ENCODE data around the gene GDF2.

The GDF2 gene

DNA sequence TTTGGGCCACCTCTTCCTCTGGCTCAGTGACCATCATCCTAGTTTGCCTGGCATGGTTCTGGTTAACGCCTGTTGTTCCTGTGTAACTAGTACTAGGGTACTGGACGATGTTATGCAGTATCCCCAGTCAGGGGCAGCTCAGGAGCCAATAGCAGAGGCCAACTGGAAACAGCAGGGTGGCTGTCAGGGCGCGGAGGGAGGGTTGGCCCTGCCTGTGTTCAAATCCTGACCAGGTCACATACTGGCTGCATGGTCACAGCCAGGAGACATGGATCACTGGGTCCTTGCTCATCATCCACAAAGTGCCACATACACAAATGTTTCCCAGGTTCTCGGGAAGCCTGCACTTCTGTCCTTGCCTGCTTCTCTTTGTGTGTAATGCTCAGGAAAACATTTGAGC, 13.7 kb downstream of the GDF2 start:
- no peak for FAIRE-seq

DNA sequence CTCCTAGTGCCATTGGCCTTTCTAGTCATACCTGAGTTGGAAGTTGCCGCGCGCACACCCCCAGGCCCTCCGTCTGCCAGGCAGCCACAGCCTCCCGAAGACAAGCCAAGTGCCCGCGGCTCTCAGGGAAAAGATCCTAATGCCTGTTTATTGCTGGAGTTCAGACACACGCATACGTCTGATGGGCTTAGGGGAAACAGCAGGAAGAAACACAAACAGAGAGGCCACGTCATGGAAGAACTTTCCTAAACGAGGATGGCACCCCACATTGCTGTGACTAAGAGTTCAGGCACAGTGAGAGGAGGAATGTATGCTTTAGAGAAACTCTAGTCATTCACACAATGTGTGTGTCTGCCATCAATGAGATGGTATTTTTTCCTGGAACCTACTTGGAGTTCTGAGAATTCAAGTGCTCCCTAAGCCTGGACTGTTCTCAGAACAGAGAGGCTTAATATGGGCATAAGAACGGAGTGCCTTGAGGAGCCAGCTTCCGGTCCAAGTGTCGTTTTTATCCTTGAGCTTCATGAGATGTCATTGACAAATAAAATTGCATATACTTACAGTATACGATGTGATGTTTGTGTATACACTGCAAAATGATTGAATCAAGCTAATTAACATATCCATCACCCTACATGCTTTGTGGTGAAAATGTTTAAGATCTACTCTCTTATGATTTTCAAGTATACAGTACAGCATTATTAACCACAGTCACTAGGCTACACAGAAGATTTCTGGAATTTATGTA, 14.3 kb downstream of the GDF2 start:
- no peak for FAIRE-seq

DNA sequence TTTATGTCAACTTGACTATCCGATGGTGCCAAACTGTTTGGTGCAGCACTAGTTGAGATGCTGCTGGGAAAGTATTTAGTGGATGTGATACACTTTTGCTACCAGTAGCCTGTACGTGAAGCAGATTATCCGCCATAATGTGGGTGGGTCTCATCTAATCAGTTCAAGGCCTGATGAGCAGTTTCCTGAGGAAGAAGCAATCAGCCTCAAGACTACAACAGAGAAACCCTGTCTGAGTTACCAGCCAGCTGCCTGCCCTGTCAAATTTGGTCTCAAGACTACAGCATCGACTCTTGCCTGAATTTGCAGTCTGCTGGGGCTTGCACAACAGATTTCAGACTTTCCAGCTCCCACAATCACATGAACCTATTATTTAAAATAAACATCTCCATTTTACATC, 15.1 kb downstream of the GDF2 start:
- no peak for FAIRE-seq

DNA sequence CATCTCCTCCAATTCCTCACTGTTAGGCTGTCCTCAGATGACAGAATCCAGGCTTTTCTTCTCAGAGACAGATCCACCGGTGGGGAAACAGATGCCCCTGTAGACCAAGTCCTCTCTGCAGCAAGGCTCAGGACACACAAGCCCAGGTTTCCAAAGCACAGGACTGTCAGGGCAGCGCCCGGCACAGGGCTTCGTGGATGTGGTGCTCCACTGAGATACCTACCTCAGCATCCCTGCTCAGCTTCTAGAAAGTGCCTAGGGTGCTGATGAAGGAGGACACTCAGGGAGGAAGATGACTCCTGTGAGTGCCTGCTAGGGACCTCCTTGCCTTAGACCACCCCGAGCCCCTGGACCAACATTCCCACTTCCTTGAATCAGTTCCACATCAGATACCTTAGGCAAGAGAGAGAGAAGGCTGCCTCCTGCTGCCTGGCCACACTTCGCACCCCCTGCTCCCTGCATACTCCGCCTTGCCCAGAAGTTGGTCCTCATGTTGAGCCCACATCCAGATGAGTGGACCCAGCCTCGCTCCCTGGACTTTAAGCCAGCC, 17.0 kb downstream of the GDF2 start:
- FAIRE-seq, result no peak

DNA sequence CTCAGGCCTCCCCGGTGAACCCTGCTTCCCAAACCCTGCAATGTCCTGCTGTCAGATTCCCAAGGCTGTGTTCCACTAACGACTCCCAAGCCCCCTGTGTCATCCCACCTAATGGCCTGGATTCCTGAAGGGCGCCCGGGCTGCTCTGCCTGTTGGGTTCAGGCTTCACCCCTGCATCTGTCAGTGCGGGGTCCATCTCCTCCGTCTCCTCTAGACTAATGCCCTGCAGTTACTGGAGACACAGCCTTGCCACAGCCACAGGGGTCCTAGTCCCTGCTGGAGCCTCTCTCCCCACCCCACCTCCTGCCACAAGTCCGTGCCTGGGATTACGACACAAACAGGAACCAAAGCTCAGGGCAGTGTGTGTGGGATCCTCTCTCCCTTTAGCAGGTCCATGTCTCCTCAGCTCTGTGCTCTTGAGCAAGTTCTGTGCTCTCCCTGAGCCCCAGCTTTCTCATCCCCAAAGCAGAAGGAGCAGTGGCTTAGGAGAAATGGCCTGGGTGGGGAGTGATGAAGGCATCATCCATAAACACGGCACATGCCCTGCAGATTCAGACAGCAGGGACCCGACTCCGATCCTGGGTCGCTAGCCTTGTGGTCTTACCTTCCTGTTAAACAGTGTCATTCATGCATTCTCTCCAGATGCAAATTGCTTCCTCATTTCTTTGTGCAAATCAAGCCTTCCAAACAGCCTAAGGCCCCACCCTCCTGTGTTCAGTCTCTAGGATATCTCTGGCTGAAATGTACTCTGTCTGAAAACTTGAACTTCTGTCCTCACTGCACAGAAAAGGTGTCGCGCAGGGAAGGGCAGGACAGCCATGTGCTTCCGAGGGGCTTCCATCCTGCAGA, 17.7 kb downstream of the GDF2 start:
- FAIRE-seq, result no peak

DNA sequence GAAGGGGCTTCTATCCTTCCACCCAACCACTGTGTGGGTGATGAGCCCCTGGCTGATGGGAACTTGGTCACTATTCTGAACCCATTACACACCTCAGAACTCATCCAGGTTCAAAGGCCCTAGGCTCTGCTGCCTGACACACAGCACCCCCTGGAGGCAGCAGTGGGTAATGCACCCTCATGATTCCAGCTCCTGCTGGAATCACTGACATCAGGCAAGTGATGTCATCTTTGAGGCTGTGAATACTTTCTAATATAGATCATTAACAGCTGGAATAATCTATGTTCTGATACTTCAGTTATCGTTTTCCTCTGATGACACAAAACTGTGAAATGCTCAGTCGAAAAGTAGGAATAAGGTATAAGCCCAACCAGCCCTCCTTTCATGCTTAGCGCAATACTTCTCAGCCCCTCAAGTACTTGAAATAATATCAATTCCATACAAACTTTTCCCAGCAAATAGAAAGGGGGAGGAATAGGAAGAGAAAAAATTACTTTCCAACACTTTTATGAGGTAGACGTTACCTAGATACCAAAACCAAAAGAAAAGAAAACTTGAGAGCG, 18.4 kb downstream of the GDF2 start:
- no peak for FAIRE-seq

DNA sequence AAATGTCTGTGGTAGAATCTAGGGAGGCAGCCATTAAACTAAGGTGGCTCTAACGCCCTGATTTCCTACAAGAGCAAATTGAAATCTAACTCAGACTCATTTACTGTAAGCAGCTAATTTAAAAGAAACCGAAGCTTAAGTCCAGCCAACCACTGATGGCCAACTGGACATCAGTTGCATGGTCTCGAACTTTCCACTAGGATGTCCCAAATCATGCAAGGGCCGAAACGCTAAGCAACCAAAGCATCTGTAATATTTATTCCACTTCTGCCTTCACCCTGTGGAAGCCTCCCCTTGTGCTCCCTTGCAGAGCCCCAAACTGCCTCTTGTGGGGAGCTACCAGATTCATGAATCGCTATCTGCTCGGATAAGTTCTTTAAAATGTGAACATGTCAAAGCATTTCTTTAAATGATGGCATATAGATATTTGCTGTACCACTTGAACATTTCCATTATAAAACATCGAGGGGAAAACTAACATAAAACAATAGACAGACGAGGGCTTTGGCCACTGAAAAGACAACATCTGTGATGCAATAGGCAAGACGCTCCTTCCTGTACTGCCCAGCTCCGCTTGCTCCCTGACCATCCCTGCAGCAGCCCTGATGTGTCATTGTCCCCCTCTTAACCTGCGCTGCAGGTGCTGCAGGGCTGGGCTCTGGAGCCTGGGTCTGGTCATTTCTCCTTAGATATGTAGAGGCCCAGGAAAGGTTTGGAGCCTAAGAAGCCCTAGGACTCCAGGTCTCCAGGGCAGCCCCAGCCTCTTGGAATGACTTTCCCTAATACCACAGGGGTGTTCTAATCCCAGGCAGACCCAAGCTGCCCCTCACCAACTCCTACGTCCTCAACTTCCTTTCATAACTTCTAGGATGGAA, 23.0 kb downstream of the GDF2 start:
- FAIRE-seq, result no peak

DNA sequence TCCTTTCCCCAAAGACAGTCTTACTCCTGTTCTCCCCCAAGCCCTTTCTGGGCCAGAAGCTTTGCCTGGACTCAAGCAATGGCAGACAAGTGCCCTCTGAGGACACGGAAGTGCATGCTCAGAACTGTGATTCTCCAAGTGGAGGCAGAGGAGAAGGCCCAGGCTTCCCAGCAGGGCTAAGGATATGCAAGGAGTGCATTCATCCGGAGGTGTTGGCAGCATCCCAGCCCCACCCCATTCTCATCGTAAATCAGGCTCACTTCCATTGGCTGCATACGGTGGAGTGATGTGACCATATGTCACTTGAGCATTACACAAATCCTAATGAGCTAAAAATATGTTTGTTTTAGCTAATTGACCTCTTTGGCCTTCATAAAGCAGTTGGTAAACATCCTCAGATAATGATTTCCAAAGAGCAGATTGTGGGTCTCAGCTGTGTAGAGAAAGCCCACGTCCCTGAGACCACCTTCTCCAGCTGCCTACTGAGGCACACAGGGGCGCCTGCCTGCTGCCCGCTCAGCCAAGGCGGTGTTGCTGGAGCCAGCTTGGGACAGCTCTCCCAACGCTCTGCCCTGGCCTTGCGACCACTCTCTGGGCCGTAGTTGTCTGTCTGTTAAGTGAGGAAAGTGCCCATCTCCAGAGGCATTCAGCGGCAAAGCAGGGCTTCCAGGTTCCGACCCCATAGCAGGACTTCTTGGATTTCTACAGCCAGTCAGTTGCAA, 24.5 kb downstream of the GDF2 start:
- no peak for FAIRE-seq

DNA sequence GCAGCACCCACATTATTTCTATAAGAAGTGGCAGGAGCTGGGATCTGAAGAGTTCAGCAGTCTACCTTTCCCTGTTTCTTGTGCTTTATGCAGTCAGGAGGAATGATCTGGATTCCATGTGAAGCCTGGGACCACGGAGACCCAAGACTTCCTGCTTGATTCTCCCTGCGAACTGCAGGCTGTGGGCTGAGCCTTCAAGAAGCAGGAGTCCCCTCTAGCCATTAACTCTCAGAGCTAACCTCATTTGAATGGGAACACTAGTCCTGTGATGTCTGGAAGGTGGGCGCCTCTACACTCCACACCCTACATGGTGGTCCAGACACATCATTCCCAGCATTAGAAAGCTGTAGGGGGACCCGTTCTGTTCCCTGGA, 25.0 kb downstream of the GDF2 start:
- FAIRE-seq, result no peak

DNA sequence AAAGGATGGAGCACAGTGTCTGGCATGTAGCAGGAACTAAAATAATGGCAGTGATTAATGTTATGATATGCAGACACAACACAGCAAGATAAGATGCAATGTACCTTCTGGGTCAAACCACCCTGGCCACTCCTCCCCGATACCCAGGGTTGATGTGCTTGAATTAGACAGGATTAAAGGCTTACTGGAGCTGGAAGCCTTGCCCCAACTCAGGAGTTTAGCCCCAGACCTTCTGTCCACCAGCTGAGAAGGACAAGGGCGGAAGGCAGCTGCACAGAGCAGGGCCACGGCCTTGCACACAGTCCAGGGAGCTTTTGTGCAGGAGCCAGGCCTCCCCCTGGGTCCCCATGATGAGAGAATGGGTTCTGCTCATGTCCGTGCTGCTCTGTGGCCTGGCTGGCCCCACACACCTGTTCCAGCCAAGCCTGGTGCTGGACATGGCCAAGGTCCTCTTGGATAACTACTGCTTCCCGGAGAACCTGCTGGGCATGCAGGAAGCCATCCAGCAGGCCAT, 25.9 kb downstream of the GDF2 start, which contains the start of gene RBP3:
Gene RBP3 (plus strand): TSS at position 226 of the 514 bp plus-strand sequence. CDS start 122 bp downstream, at position 348.
- FAIRE-seq, result no peak

DNA sequence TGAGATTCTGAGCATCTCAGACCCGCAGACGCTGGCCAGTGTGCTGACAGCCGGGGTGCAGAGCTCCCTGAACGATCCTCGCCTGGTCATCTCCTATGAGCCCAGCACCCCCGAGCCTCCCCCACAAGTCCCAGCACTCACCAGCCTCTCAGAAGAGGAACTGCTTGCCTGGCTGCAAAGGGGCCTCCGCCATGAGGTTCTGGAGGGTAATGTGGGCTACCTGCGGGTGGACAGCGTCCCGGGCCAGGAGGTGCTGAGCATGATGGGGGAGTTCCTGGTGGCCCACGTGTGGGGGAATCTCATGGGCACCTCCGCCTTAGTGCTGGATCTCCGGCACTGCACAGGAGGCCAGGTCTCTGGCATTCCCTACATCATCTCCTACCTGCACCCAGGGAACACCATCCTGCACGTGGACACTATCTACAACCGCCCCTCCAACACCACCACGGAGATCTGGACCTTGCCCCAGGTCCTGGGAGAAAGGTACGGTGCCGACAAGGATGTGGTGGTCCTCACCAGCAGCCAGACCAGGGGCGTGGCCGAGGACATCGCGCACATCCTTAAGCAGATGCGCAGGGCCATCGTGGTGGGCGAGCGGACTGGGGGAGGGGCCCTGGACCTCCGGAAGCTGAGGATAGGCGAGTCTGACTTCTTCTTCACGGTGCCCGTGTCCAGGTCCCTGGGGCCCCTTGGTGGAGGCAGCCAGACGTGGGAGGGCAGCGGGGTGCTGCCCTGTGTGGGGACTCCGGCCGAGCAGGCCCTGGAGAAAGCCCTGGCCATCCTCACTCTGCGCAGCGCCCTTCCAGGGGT, 26.6 kb downstream of the GDF2 start:
- FAIRE-seq, result no peak

DNA sequence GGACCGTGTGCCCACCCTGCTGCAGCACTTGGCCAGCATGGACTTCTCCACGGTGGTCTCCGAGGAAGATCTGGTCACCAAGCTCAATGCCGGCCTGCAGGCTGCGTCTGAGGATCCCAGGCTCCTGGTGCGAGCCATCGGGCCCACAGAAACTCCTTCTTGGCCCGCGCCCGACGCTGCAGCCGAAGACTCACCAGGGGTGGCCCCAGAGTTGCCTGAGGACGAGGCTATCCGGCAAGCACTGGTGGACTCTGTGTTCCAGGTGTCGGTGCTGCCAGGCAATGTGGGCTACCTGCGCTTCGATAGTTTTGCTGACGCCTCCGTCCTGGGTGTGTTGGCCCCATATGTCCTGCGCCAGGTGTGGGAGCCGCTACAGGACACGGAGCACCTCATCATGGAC, 27.3 kb downstream of the GDF2 start:
- no peak for FAIRE-seq

DNA sequence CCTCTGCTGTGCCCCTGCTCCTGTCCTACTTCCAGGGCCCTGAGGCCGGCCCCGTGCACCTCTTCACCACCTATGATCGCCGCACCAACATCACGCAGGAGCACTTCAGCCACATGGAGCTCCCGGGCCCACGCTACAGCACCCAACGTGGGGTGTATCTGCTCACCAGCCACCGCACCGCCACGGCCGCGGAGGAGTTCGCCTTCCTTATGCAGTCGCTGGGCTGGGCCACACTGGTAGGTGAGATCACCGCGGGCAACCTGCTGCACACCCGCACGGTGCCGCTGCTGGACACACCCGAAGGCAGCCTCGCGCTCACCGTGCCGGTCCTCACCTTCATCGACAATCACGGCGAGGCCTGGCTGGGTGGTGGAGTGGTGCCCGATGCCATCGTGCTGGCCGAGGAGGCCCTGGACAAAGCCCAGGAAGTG, 27.7 kb downstream of the GDF2 start:
- FAIRE-seq, result no peak

DNA sequence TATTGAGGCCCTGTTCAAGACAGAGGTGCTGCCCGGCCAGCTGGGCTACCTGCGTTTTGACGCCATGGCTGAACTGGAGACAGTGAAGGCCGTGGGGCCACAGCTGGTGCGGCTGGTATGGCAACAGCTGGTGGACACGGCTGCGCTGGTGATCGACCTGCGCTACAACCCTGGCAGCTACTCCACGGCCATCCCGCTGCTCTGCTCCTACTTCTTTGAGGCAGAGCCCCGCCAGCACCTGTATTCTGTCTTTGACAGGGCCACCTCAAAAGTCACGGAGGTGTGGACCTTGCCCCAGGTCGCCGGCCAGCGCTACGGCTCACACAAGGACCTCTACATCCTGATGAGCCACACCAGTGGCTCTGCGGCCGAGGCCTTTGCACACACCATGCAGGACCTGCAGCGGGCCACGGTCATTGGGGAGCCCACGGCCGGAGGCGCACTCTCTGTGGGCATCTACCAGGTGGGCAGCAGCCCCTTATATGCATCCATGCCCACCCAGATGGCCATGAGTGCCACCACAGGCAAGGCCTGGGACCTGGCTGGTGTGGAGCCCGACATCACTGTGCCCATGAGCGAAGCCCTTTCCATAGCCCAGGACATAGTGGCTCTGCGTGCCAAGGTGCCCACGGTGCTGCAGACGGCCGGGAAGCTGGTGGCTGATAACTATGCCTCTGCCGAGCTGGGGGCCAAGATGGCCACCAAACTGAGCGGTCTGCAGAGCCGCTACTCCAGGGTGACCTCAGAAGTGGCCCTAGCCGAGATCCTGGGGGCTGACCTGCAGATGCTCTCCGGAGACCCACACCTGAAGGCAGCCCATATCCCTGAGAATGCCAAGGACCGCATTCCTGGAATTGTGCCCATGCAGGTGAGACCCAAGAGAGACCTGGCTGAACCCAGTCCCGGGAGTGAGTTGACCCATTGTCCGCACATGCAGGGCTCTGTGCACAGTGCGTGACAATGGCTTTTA, 28.7 kb downstream of the GDF2 start:
- FAIRE-seq, result no peak

DNA sequence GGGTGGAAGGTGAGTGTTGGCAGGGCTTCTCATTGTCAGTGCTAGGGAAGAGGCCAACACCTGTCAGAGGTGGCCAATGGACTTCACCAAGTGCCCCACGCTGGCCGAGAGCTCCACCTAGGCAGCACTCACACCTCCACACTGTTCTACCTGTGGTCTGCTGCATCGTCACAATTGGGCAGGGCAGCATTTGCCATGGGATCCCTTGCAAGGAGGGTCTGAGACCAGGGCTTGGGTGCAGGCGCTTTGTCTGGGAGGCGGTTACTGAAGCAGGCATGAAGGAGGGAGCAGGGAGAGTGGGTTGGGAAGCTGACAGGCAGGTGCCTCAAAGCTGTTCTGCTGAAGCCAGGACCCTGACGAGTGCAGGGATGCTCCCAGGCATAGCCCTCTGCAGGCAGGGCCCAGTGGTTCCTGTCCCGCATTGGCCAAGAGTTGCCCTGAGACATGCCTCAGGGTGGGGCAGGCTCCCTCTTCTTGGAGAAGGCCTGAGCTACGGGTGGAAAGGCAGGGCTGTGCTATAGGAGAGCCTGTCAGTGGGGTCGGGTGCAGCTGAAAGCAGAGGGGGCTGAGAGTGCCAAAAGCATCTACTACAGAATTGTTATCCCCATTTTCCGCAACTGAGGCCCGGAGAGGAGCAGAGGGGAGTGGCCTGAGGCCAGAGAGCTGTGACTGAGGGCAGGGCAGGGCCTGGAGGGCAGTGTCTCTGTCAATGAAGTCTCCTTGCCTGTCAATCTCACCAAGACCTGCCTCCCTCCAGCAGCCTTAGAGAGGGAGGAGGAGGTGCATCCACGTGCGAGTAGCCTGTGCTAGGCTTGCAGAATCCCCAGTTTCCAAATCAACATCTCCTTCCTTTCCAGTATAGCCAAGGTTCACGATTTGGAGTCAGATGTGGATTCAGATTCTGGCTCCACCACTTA, 29.9 kb downstream of the GDF2 start:
- FAIRE-seq, result no peak

DNA sequence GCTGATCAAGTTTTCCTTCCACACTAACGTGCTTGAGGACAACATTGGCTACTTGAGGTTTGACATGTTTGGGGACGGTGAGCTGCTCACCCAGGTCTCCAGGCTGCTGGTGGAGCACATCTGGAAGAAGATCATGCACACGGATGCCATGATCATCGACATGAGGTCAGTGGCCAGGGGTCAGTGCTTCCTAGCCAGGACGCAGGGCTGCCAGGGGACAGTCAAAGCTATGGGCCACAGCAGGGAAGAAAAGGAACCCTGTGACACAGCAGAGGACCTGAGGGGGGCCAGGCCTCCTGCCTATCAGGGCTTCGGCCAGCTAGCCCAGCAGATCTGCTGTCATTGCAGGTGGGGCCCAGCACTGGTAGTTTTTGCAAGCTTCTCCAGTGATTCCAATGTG, 31.1 kb downstream of the GDF2 start:
- FAIRE-seq, result no peak

DNA sequence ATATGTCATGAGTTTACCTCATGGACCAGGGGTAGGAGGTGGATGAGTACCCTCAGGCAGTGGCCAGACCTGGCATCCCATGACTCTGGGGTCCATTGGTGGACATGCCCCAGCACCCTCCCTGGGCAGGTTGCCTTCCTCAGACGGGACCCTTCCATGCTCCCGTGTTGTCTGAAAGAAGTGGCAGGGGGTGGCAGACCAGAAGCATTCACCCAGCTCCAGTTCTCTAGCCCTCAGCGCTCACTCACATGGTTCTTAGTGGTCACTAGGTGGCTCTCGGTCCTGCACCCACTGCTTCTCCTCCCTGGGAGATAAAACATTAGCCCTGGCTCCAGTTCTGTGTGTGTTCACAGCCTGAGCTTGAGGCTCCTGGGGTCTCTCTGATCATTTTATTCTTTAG, 31.9 kb downstream of the GDF2 start:
- FAIRE-seq, result no peak

DNA sequence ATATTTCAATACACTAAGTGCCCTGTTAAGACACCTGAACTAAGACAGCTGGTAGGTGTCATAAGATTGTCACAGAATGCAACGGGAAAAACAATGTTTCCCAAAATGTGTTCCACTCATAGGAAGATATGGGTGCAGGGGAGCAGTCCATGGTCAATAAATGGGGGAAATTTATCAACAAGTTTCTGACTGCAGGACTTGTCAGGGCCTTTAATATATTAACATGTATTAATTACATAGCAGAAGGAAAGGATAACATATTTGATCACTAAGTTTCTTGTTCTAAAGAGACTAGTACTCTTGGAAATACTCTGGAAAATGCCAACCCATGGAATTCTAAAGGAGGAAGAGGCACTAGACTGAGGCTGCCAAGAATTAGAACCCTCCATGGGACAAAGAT, 32.6 kb downstream of the GDF2 start:
- no peak for FAIRE-seq
